ENCODE measurements around the gene PPP1R9B.

The PPP1R9B gene

GRCh38 chr17:50183421-50183994 is 33.0 kb upstream of the PPP1R9B start:
- no peaks in the 10 kb centered on the region for H3K36me3 Mint-ChIP-seq (ENCODE audit: low read depth)

DNA sequence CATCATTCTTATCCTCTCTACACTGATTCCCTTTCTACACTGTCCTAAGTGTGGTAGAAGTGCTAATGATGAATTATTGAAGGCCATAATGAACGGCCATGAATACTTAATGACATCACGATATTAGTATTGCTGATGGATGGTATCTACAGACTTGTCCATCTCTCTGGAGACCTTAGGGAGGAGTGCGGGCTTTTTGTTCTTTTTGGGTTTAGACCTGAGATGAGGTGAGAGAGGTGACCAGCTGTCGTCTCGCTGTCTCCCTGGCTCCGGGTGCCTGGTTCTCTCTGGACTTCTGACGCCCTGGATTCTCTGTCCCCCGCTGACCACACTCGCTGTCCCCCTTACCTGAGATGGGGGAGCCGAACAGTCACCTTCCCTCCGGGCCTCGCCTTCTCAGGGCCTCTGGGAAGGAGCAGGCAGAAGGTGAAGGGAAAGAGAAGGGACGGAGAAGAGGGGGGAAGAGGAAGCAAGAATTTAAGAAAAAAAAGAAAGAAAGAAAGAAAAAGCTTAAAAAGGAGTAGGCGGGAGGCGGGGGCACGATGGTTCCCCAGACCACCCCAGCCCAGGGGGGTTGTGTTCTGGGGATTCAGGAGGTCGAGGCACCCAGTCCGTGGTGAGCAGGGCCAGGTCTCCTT is 32.4 kb upstream of the PPP1R9B start:
- no peaks in the 10 kb centered on the region for H3K9me3 Mint-ChIP-seq
- H3K36me3 Mint-ChIP-seq (ENCODE audit: low read depth), result no peaks in the 10 kb centered on the region
- DNase-seq (ENCODE audit: low spot score), result no peak
- H3K4me1 Mint-ChIP-seq (ENCODE audit: low read depth), result peaks cover 21% of the 10 kb centered on the region
- peak overlapping the region; percentile 57 for H3K4me3 Mint-ChIP-seq
- no peaks in the 10 kb centered on the region for H3K27me3 Mint-ChIP-seq (ENCODE audit: low read depth)
- H3K27ac Mint-ChIP-seq, result peak overlapping the region; percentile 65

More at GRCh38 chr17:50183421-50183994, 33.0 kb upstream of the PPP1R9B start:
- H3K4me1 Mint-ChIP-seq (ENCODE audit: low read depth), result peaks cover 15% of the 10 kb centered on the region
- H3K27ac Mint-ChIP-seq, result peak overlapping the region; percentile 83
- no peaks in the 10 kb centered on the region for H3K9me3 Mint-ChIP-seq
- H3K27me3 Mint-ChIP-seq (ENCODE audit: low read depth), result no peaks in the 10 kb centered on the region
- H3K4me3 Mint-ChIP-seq, result peak overlapping the region; percentile 68
- no peak for DNase-seq (ENCODE audit: low spot score)

GRCh38 chr17:50181591-50182560 is 31.4 kb upstream of the PPP1R9B start:
- Mint-ChIP-seq H3K36me3 (ENCODE audit: low read depth) (no peaks in the 10 kb centered on the region), H3K27ac (no peak overlapping the region), H3K9me3 (no peaks in the 10 kb centered on the region), H3K27me3 (ENCODE audit: low read depth) (no peaks in the 10 kb centered on the region), H3K4me1 (ENCODE audit: low read depth) (peaks cover 24% of the 10 kb centered on the region), H3K4me3 (no peak overlapping the region)
- no peak for DNase-seq (ENCODE audit: low spot score)

DNA sequence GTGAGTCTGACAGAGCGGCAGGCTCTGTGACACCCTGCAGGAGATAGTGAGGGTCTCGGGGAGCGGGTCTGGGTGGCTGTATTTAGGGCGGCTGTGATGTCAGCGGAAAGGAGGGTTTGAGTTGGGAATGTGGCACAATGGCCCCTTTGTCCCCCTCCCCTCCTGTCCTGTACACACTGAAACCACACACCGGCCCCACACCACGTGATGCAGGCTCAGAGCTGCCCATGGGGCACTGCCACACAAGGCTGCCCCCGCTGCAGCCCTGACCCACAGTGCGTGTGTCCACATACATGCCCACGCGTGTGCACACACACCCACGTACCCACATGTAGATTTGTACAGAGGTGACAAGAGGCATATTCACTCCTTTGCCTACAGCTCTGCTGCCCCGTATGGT is 30.7 kb upstream of the PPP1R9B start:
- no peak overlapping the region for H3K27ac Mint-ChIP-seq

DNA sequence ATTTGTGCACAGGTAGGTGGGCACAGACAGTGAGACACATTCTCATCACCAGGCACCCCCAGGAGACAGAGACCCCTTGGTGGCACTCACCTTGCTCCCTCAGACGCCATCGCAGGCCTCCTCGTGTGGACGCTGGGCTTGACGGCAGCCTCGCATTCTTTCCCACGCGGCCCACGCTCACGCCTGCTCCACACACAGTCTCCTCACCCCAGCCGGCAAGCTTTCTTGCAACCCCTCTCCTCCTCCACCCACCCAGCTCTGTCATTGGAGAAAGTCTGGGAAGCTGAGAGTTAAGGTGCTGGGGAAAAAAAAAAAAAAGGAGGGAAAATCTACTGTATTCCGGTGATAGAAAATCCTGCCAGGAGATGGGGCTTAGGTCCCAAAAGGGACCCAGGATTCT is 30.1 kb upstream of the PPP1R9B start:
- DNase-seq (ENCODE audit: low spot score), result no peak
- Mint-ChIP-seq H3K4me1 (ENCODE audit: low read depth) (peaks cover 24% of the 10 kb centered on the region), H3K27ac (no peak overlapping the region), H3K9me3 (no peaks in the 10 kb centered on the region), H3K36me3 (ENCODE audit: low read depth) (no peaks in the 10 kb centered on the region), H3K4me3 (no peak overlapping the region), H3K27me3 (ENCODE audit: low read depth) (no peaks in the 10 kb centered on the region)

More for the DNA sequence above, 30.7 kb upstream of the PPP1R9B start:
- H3K4me3 Mint-ChIP-seq, result no peak overlapping the region
- peaks cover 24% of the 10 kb centered on the region for H3K4me1 Mint-ChIP-seq (ENCODE audit: low read depth)
- DNase-seq (ENCODE audit: low spot score), result no peak
- H3K27me3 Mint-ChIP-seq (ENCODE audit: low read depth), result no peaks in the 10 kb centered on the region
- H3K9me3 Mint-ChIP-seq, result no peaks in the 10 kb centered on the region
- H3K36me3 Mint-ChIP-seq (ENCODE audit: low read depth), result no peaks in the 10 kb centered on the region

- Mint-ChIP-seq H3K9me3 (no peaks in the 10 kb centered on the region), H3K36me3 (ENCODE audit: low read depth) (no peaks in the 10 kb centered on the region), H3K27me3 (ENCODE audit: low read depth) (no peaks in the 10 kb centered on the region), H3K27ac (no peak overlapping the region), H3K4me1 (ENCODE audit: low read depth) (peaks cover 24% of the 10 kb centered on the region), H3K4me3 (no peak overlapping the region)
- no peak for DNase-seq (ENCODE audit: low spot score)
Observed at GRCh38 chr17:50180111-50180510, 29.6 kb upstream of the PPP1R9B start.

DNA sequence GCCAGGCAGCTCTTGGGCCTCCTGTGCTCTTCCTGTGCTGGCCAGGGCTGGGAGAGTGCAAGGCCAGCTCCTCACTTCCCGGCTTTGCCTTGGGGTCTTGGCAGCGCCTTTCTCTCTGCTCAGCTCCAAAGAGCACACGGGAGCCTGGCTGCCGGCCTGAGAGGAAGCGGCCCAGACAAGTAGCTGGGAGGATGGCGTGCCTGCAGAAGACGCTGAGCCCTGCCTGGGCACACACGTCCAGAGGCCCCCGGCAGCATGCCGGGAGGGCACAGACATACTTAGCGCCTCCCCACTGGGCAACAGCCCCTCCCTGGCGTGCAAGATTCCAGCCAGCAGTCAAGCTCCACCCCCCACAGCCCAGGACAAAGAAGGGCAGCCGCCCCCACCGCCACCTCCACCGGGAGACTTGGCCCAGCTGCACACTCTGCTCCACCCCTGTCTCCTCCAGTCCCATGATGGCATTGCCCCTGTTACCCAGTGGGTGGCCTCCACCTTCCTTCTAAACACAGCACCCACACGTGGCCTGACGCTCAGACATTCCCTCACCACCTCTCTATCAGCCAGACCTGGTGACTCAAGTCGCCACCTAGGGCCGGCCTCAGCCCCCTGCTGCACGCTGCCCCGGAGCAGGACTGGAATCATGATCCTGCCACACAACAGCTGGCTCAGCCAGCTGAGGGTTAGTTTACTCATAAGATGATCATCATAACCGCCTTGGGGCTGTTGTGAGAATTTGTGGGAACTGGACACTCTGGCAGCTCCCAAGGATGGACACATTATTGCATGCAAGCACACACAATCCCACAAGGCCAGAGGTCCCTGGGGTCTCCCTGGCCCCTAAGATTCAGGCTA is 27.7 kb upstream of the PPP1R9B start:
- Mint-ChIP-seq H3K4me1 (ENCODE audit: low read depth) (peaks cover 15% of the 10 kb centered on the region), H3K27me3 (ENCODE audit: low read depth) (no peaks in the 10 kb centered on the region), H3K27ac (peak overlapping the region; percentile 74), H3K9me3 (no peaks in the 10 kb centered on the region), H3K4me3 (peak overlapping the region; percentile 61), H3K36me3 (ENCODE audit: low read depth) (no peaks in the 10 kb centered on the region)
- DNase-seq (ENCODE audit: low spot score), result peak; percentile 43

DNA sequence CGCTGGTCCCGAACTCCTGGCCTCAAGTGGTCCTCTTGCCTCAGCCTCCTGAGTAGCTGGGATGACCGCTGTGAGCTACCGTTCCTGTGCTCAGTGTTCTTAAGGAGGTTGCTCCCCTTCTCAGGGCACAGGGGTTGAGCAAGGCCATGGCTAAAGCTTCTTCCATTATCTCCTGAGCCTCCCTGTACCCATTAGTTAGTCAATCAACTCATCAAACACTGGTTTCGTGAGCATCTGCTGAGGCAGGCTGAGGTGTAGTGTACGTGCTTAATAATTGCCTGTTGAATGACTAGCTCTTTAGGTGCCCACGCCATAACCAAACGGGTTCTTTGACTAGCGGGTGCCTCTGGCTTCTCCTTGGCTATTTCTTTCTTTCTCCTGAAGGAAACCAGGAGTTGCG is 27.0 kb upstream of the PPP1R9B start:
- no peaks in the 10 kb centered on the region for H3K9me3 Mint-ChIP-seq
- H3K27ac Mint-ChIP-seq, result no peak overlapping the region
- no peak overlapping the region for H3K4me3 Mint-ChIP-seq
- no peaks in the 10 kb centered on the region for H3K27me3 Mint-ChIP-seq (ENCODE audit: low read depth)
- H3K36me3 Mint-ChIP-seq (ENCODE audit: low read depth), result no peaks in the 10 kb centered on the region
- H3K4me1 Mint-ChIP-seq (ENCODE audit: low read depth), result peaks cover 11% of the 10 kb centered on the region
- DNase-seq (ENCODE audit: low spot score), result no peak

DNA sequence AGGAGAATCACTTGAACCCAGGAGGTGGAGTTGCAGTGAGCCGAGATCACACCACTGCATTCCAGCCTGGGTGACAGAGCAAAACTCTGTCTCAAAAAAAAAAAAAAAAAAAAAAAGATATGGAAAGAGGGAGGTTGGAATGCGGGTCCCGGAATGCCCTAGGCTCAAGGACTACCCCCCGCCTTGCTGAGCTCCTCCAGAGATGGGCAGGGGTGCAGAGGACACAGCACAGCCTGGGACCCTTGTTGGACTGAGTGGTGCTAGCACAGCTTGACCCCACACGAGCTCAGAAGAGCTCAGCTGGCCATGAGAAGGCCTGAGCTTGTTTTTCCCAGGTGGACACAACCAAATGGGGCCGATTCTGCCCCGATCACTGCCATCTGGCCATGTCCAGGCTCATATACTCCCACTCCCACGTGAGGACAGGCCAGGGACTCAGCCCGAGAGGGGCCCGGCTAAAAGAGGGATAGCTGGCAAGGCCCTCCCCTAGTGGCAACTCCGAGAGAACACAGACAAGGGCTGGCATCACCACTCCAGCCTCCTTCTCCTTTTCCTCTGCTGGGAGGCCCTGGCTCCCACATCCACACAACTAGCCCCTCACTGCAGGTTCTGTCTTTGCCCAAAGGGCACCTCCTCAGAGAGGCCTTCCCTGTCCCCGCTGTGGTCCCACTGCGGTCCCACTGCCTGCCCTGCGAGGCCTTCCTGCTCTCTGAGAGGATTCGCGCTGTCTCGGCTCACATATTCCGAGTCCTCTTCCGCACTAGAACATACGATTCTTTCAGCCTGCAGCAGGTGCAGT is 26.3 kb upstream of the PPP1R9B start:
- DNase-seq (ENCODE audit: low spot score), result no peak
- H3K4me3 Mint-ChIP-seq, result no peak overlapping the region
- no peak overlapping the region for H3K27ac Mint-ChIP-seq
- no peaks in the 10 kb centered on the region for H3K9me3 Mint-ChIP-seq
- H3K36me3 Mint-ChIP-seq (ENCODE audit: low read depth), result no peaks in the 10 kb centered on the region
- peaks cover 11% of the 10 kb centered on the region for H3K4me1 Mint-ChIP-seq (ENCODE audit: low read depth)
- H3K27me3 Mint-ChIP-seq (ENCODE audit: low read depth), result no peaks in the 10 kb centered on the region

DNA sequence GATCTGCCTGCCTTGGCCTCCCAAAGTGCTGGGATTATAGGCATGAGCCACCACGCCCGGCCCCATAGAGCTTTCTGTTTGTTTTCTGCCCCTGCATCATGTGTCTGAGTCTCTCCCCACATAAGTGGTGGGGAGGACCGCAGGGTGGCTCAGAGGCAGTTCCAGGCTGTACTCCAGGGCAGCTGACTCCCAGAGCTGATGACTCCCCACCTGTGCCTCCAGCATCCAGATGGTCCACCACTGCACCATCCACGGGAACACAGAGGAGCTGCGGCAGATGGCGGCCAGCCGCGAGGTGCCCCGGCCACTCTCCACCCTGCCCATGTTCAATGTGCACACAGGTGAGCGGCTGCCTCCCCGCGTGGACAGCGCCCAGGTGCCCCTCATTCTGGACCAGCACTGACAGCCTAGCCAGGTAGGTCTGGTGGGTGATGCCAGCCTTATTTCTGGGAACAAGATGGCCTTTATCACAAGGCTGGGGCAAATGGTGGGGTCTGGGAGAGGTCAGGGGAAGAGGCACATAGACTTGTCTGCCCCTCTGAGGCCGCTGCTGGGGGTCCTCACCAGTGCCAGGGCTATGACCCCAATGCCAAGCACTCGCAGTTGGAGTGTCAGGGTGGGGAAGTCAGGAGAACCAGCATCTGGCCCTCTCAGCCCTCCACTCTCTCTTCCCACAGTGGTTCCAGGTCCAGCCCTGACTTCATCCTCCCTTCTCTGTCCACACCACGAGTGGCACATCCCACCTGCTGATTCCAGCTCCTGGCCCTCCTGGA is 24.7 kb upstream of the PPP1R9B start:
- DNase-seq (ENCODE audit: low spot score), result no peak
- peaks cover 16% of the 10 kb centered on the region for H3K4me1 Mint-ChIP-seq (ENCODE audit: low read depth)
- H3K27ac Mint-ChIP-seq, result no peak overlapping the region
- no peak overlapping the region for H3K4me3 Mint-ChIP-seq
- H3K9me3 Mint-ChIP-seq, result no peaks in the 10 kb centered on the region
- no peaks in the 10 kb centered on the region for H3K36me3 Mint-ChIP-seq (ENCODE audit: low read depth)
- no peaks in the 10 kb centered on the region for H3K27me3 Mint-ChIP-seq (ENCODE audit: low read depth)

DNA sequence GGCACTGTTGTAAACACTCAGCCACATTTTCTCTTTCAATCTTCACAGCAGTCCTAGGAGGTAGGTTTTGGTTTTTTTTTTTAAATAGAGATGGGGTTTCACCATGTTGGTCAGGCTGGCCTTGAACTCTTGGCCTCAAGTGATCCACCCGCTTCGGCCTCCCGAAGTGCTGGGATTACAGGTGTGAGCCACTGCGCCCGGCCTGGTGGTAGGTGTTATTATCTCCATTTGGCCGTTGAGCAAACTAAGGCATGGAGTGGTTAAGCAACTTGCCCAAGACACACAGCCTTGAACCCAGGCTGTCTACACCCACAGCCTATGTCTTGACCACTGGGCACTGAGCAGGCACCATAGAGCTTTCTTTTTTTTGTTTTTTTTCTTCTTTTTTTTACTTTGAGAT is 24.0 kb upstream of the PPP1R9B start:
- H3K9me3 Mint-ChIP-seq, result no peaks in the 10 kb centered on the region
- peaks cover 16% of the 10 kb centered on the region for H3K4me1 Mint-ChIP-seq (ENCODE audit: low read depth)
- H3K4me3 Mint-ChIP-seq, result no peak overlapping the region
- H3K27ac Mint-ChIP-seq, result no peak overlapping the region
- H3K36me3 Mint-ChIP-seq (ENCODE audit: low read depth), result no peaks in the 10 kb centered on the region
- no peaks in the 10 kb centered on the region for H3K27me3 Mint-ChIP-seq (ENCODE audit: low read depth)
- DNase-seq (ENCODE audit: low spot score), result no peak

DNA sequence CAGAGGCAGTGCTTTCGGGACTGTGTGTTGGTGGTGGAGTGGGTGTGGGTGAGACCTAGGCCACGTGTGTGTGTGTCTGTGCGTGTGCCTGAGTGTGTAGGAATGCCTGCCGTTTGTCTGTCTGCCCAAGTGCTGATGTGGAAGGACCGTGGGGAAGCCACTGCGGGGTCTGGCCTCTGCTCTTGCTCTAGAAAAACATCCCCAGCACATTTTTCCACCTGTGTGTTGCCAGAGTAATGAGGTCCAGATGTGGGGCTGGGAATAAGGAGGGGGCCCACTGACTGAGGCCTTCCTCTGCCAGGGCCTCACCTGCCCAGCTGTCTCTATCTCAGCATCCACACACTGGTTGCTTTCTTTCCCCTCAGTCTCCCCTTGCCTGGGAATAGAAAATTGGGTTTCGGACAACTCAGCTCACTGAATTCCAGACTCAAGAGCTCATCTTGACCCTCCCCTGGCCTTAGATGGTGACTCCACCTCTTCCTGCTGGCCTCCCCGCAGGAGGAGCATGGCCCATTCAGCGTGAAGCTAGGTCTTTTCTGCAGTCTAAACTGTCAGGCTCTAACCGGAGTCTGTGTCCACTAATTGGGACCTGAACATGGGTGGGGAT is 23.0 kb upstream of the PPP1R9B start:
- peaks cover 23% of the 10 kb centered on the region for H3K4me1 Mint-ChIP-seq (ENCODE audit: low read depth)
- H3K9me3 Mint-ChIP-seq, result no peaks in the 10 kb centered on the region
- no peak overlapping the region for H3K27ac Mint-ChIP-seq
- H3K4me3 Mint-ChIP-seq, result no peak overlapping the region
- no peaks in the 10 kb centered on the region for H3K27me3 Mint-ChIP-seq (ENCODE audit: low read depth)
- H3K36me3 Mint-ChIP-seq (ENCODE audit: low read depth), result no peaks in the 10 kb centered on the region
- DNase-seq (ENCODE audit: low spot score), result no peak

Data from T-helper 2 cell treated with Interferon-gamma antibody and Interleukin-4, amounts not matched to agents 5 μg/mL and 100 μg/mL, for 36 hours (primary cell).